Kidney tubule cell (primary cell): ENCODE measurements around the gene CPXM2.
"Not testable (repeated sequence)": the region's sequence is repeated elsewhere in the genome, so short reads cannot be mapped to it uniquely, and the experiment has no call there.

ENCODE experiments used
- DNase-seq: peaks from one replicate; pipeline ENCODE4 v3.0.0-alpha.2; 2018; ENCODE audit warnings: low spot score

Gene CPXM2

GRCh38 chr10:123743441-123744223 lies 148.0 kb downstream of the CPXM2 start:
- peak; percentile 33 for DNase-seq

- no peak for DNase-seq
Measured at GRCh38 chr10:123742751-123743440, 148.7 kb downstream of the CPXM2 start.

GRCh38 chr10:123741711-123742110 lies 149.9 kb downstream of the CPXM2 start:
- DNase-seq = no peak

GRCh38 chr10:123741146-123741545 lies 150.5 kb downstream of the CPXM2 start:
- no peak for DNase-seq

- not testable (repeated sequence) for DNase-seq
Measured at GRCh38 chr10:123736917-123737316, 154.7 kb downstream of the CPXM2 start.

GRCh38 chr10:123729523-123729922 lies 162.1 kb downstream of the CPXM2 start:
- DNase-seq = no peak

GRCh38 chr10:123726836-123727235 lies 164.8 kb downstream of the CPXM2 start:
- no peak for DNase-seq

GRCh38 chr10:123726381-123726780 lies 165.2 kb downstream of the CPXM2 start:
- DNase-seq = no peak

- no peak for DNase-seq
Measured at GRCh38 chr10:123724747-123725146, 166.9 kb downstream of the CPXM2 start.

- DNase-seq = no peak
Measured at GRCh38 chr10:123722351-123722750, 169.3 kb downstream of the CPXM2 start.

GRCh38 chr10:123721441-123722049 lies 170.1 kb downstream of the CPXM2 start:
- no peak for DNase-seq

- no peak for DNase-seq
Measured at GRCh38 chr10:123720536-123720935, 171.1 kb downstream of the CPXM2 start.

GRCh38 chr10:123718544-123719060 lies 173.0 kb downstream of the CPXM2 start:
- no peak for DNase-seq

GRCh38 chr10:123717336-123717735 lies 174.3 kb downstream of the CPXM2 start:
- DNase-seq = no peak

- DNase-seq = no peak
Measured at GRCh38 chr10:123715546-123715945, 176.1 kb downstream of the CPXM2 start.

- DNase-seq = no peak
Measured at GRCh38 chr10:123706236-123706635, 185.4 kb downstream of the CPXM2 start.

- DNase-seq = no peak
Measured at GRCh38 chr10:123704812-123705211, 186.8 kb downstream of the CPXM2 start.

GRCh38 chr10:123704076-123704475 lies 187.5 kb downstream of the CPXM2 start:
- DNase-seq = no peak

GRCh38 chr10:123703195-123703790 lies 188.3 kb downstream of the CPXM2 start:
- DNase-seq = no peak
